ENCODE data around the gene SLC25A38.

DNA sequence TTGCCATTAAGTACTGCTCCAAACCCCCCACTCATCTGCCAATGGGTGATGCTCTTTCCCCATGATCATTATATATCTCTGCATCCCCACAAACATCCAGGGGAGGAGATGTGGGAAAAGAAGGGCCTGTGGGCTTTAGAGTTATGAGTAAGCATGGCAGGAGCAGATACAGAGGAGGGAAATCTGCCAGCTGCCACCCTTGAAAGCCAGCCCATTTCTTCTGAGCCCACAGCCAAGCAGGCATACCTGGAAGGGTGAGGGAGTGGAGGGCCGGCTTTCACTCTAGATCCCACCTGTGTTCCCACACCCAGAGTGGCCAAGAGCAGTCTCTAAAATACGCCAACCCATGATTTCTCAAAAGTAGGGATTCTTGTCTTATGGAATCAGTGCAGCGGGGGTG, 1.7 kb upstream of the SLC25A38 start:
- no peak for TF ChIP-seq EZH2phosphoT487 (IDR thresholded peaks at IDR 0.05; ENCODE audit: low read depth)
- TF ChIP-seq, protein P1, sequence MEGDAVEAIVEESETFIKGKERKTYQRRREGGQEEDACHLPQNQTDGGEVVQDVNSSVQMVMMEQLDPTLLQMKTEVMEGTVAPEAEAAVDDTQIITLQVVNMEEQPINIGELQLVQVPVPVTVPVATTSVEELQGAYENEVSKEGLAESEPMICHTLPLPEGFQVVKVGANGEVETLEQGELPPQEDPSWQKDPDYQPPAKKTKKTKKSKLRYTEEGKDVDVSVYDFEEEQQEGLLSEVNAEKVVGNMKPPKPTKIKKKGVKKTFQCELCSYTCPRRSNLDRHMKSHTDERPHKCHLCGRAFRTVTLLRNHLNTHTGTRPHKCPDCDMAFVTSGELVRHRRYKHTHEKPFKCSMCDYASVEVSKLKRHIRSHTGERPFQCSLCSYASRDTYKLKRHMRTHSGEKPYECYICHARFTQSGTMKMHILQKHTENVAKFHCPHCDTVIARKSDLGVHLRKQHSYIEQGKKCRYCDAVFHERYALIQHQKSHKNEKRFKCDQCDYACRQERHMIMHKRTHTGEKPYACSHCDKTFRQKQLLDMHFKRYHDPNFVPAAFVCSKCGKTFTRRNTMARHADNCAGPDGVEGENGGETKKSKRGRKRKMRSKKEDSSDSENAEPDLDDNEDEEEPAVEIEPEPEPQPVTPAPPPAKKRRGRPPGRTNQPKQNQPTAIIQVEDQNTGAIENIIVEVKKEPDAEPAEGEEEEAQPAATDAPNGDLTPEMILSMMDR (IDR thresholded peaks at IDR 0.05; ENCODE audit: low read depth, low read length): no peak

Data from OCI-LY3 (cell line).